SK-N-MC (cell line): ENCODE results near the gene CHST13.

ENCODE experiments used
- EZH2 ChIP-seq: fragments of 200-600 bp; sonication (generic); IDR thresholded peaks from one replicate; pipeline ENCODE4 v1.6.1; 2017; ENCODE audit warnings: antibody characterized with exemption
- FOXP2 ChIP-seq: optimal IDR thresholded peaks from 2 replicates; pipeline ENCODE3; 2011; ENCODE audit warnings: mild to moderate bottlenecking, moderate library complexity; ENCODE audit not compliant: insufficient read depth; ENCODE audit errors: extremely low read length, control extremely low read depth
- POLR2AphosphoS5 ChIP-seq: IDR thresholded peaks from 2 replicates; pipeline ENCODE4 v1.6.1; 2012; ENCODE audit warnings: mild to moderate bottlenecking, low read depth, low read length, borderline replicate concordance

DNA sequence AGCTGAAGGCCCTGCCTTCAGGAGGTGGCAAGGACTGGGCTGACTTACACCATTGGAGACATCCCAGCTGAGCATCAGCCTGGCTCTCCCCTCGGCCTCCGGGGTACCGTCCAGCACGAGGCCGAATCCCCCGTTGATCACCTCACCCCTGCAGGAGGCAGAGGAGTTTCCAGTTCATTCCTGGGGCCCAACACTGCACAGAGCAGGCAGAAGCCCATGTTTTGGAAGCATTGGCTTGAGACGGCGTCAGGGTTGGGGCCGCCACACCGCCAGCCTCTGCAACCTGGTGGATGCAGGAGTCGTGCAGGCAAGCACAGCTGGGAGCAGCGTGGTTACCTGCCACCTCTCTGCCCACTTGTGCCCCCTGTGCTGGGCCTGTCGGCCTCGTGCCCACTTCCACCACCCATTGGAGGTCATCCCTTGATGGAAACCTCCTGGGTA is 40.6 kb upstream of the CHST13 start:
- no peak for TF ChIP-seq POLR2AphosphoS5
- TF ChIP-seq EZH2, result no peak
- no peak for TF ChIP-seq FOXP2
